GM12892 (cell line): ENCODE results near the gene RGS16.

Experiments used
- POLR2A ChIP-seq: IDR thresholded peaks from 2 replicates; pipeline ENCODE4 v1.6.1; 2011; ENCODE audit warnings: low read depth, low read length, control low read depth
- TAF1 ChIP-seq: IDR thresholded peaks from 2 replicates; pipeline ENCODE4 v1.6.1; 2011; ENCODE audit warnings: low read depth, mild to moderate bottlenecking, control low read depth, low read length, borderline replicate concordance

DNA sequence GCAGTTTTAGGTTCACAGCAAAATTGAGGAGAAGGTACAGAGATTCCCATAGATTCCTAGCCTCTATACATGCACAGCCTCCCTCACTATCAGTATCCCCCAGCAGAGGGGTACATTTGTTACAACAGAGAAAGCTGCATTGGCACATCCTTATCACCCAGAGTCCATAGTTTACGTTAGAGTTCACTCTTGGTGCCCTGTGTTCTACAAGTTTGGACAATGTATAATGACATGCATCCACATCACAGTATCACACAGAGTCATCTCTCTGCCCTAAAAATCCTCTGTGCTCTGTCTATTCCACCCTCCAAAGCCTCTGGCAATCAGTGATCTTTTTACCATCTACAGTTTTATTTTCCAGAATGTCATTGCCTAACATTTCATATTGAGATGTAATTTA lies 22.3 kb upstream of the RGS16 start:
- TF ChIP-seq TAF1 (no peak), POLR2A (no peak)
